GM04503 (cell line): ENCODE measurements around the gene DLST.

Source experiments
- DNase-seq: peaks from one replicate; pipeline ENCODE4 v3.0.0-alpha.2; 2012; ENCODE audit warnings: low read depth

DLST gene

DNA sequence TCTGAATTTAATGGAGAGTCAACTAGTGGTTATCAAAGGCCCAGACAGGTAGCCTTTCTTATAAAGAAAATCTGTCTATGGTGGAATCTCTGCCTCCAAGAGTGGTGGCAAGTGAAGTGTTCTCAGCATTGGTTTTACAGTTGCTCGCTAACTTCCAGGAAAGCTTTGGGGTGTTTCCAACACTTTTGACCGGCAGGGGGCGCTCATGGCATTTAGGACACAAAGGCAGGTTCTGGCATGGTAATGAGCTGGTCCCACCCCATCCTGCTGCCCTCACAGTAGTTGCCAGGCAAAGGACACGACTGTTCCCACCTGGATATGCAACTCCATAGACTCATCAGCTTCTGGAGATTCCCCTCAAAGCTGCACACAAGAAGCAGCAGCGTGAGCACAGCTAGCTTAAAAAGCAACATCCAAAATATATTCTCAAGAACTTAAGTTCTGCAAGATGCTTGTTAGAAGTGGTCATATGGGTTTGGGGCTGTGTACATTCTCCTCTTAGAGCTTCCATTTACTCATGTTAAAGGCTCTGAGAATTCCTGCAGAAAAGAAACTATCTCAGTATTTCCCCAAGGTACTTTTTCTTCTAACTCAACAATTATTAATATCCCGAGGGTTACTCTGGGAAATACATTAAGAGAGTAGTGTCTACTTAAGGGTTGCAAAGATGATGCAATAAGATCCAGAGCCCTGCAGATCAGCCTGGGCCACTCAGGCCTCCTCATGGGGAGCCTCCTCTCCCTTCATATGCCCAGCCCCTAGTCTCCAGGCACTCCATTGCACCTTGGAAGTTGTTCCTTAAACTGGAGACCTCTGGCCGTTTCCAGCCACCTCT lies 20.6 kb upstream of the DLST start:
- peak; percentile 26 for DNase-seq

- no peak for DNase-seq
These were observed 20.0 kb upstream of the DLST start for GRCh38 chr14:74861734-74862090.

- DNase-seq: no peak
These were observed 18.4 kb upstream of the DLST start for GRCh38 chr14:74863274-74863673.

GRCh38 chr14:74864198-74864597 lies 17.5 kb upstream of the DLST start:
- DNase-seq: no peak

- no peak for DNase-seq
These were observed 16.6 kb upstream of the DLST start for GRCh38 chr14:74865156-74865555.

DNA sequence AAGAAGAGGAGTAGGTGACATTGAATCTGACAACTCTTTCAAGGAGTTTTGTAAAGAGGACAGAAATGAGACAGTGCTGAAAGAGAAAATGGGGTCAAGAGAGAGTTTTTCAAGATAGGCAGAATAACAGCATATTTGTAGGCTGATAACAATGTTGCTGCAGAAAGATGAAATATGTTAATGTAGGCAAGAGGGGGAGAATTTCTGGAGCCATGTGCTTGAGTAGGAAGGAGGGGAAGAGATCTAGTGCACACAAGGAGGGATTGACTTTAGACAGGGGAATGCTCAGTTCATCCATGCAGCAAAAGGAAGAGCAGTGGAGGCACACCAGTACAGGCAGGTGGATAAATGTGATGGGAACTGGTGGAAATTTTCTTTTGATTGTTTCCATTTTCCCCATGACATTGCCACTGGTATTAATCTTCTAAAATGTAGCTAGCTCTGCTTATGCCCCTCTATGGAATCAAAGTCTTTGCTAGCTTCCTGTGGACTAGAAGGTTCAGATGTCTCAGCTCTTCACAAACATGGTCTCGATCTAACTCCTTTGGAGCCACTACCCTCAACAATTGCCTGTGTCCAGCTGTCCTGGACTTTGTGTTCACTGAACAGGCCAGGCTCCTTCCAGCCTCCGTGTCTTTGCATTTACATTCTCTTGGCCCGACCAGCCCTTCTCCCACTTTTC lies 14.9 kb upstream of the DLST start:
- DNase-seq: no peak

DNA sequence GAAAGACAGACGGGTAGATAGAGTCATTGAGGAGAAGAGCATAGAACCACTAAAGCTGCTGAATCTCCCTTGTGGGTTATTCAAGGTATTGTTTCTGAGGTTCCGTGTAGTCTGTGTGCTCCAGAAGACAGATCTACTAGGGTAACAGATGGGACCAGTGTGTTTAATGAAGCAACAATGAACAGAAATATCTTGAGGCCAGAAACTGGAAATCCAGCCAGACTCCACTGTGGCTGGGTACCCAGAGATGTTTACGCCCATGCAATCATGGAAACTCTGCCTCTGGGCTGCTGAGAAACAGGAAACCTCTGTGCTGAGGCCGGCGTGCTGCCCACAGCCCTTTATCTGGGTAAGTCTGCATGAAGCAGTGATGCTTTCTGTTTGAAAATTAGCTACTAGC lies 14.0 kb upstream of the DLST start:
- peak; percentile 42 for DNase-seq

DNA sequence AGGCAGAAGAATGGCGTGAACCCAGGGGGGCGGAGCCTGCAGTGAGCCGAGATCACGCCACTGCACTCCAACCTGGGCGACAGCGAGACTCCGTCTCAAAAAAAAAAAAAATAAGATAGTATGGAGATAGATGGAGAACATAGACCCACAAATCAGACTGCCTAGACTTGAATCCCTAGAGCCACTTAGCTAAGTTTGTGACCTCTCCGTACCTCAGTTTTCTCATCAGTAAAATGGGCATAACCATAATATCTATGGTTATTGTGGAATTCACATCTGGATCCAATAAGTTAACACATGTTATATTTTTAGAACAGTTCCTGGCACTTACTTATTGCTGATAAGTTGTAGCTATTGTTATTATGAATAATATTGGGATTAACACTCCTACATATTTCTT lies 13.0 kb upstream of the DLST start:
- DNase-seq: no peak

DNA sequence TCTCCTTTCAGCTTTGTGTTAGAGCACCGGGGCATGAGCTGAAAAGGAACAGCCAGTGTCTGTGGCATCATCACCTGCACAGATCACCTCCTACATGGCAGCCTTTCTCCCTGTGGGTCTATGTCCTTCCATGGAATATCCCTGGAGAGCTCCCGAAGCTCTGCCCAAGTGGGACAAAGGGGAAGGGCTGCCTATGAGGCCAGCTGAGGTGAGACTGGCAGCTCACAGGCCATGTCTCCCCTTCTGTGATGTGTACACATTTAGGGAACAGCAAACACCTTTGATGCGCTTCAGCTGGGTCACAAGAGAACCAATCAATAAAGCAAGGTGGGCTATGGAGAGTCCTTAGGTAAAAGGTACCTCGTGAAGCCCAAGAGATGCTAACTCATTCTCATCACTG lies 9.9 kb upstream of the DLST start:
- no peak for DNase-seq

- DNase-seq: no peak
These were observed 6.5 kb upstream of the DLST start for GRCh38 chr14:74875204-74875603.

DNA sequence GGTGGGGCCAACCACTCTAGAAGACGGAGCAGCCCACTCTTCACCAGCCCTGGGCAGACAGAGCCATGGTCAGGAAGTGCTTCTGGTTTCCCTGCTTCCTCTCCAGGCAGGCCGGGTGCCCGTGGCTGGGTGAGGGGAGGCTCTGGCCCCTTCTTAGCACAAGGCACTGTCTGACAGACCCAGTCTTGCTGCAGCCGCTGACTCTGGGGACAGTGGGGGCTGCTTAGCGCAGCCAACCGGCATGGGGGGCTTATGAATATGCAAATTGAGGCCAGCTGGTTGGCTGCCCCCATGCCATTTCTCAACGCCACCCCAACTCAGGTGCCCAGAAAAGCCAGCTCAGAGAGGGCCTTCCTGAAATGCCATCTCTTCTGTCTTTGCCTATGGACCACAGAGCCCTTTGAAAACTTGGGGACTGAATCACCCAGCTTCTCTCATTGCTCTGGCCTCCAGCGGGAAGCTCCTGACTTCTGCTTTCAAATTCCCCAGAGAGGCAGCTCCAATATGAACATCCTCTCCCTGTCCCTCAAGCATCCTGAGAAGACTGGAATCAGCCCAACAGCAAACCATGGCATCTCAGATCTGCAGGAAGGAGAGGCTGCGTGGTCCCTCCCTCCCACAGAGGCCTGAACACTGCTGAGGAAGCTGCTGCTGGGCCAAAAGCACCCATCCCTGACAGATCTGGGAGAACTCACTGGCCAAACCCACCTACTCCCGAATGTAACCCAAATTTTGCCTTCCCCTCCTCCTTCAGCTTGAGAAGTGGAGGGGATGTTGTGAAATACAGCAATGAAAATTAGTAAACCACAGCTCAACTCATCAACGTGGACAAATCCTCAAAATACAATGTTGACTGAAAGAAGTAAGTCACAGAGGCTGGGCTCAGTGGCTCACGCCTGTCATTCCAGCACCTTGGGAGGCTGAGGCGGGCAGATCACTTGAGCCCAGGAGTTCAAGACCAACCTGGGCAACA lies 5.5 kb upstream of the DLST start, which contains the start of gene PROX2:
Gene PROX2 (minus strand): TSS at position 205 of the 973 bp plus-strand sequence. CDS start 12,311 bp downstream, outside the sequence.
- DNase-seq: no peak

- DNase-seq: no peak
These were observed 2.1 kb upstream of the DLST start for GRCh38 chr14:74879427-74880182.

- DNase-seq: no peak
These were observed 596 bp downstream of the DLST start for GRCh38 chr14:74882103-74882920.

DNA sequence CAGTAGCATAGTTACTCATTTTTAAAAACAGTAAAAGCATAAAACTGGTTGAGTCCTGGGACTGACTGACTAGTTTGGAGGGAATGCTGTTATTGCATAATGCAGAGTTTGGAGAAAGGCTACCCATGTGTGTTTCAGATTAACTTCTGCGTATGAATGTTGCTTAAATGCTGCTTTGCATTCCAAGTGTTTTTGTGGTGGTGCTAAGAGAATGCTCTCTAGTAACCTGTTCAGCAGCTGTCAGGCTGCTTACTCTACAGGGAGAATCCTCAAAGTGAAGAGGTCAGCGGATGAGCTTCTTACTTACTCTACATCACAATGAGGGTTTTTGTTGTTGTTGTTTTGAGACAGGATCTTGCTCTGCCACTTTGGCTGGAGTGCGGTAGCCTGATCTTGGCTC lies 4.3 kb downstream of the DLST start:
- peak; percentile 99 for DNase-seq

- DNase-seq: no peak
These were observed 6.7 kb downstream of the DLST start for GRCh38 chr14:74888164-74889158.

GRCh38 chr14:74890262-74890661 lies 8.5 kb downstream of the DLST start:
- no peak for DNase-seq

GRCh38 chr14:74891870-74892269 lies 10.2 kb downstream of the DLST start:
- DNase-seq: no peak

GRCh38 chr14:74892745-74893144 lies 11.0 kb downstream of the DLST start:
- DNase-seq: no peak

DNA sequence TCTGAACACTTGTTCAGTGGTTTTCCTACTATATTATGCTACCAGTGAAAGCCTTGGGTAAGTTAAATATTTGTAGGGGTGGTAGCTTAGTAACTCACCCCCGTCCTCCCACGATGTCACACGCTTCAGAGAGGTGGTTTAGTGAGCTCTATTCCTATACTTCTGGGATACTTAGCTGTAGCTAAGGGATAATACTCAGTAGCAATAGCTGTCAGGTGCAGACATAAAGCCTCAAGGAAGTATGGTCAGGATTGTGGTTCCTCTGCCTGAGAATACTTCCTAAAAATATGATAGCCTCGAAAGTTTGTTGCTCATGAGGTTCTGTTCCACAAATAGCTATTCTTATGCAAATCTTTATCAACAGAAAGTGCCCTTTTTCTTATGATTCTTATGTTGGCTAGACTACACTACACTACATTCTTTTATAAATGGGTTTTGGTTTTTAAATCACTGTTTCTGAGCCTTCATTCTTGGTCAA lies 11.9 kb downstream of the DLST start:
- DNase-seq: no peak
